NCI-H146 treated with DMSO at 0.1 percent for 48 hours (cell line): ENCODE data around the gene KIAA1217.

Experiments
- DNase-seq: peaks from one replicate; lab custom pipeline; 2025; ENCODE audit not compliant: unreplicated experiment; lab: John Stamatoyannopoulos, UW

Gene KIAA1217

DNA sequence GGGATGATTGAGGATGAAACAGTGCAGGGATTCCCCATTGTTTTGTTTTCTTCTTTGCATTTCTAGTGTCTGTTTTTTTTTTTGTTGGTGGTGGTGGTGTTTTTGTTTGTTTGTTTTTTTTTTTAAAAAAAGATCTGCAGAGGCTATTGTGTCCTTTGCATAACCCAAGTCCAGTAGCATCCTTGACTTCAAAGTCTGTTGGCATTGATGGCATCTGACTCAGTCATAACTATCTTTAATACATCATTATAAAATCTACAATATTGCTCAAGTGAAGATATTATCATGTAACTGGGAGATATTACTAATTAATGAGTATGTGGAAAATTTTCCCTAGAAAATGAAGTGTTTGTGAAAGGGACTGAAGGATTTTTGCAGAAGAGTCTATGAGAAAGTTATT, 70.2 kb downstream of the KIAA1217 start:
- DNase-seq = no peak

DNA sequence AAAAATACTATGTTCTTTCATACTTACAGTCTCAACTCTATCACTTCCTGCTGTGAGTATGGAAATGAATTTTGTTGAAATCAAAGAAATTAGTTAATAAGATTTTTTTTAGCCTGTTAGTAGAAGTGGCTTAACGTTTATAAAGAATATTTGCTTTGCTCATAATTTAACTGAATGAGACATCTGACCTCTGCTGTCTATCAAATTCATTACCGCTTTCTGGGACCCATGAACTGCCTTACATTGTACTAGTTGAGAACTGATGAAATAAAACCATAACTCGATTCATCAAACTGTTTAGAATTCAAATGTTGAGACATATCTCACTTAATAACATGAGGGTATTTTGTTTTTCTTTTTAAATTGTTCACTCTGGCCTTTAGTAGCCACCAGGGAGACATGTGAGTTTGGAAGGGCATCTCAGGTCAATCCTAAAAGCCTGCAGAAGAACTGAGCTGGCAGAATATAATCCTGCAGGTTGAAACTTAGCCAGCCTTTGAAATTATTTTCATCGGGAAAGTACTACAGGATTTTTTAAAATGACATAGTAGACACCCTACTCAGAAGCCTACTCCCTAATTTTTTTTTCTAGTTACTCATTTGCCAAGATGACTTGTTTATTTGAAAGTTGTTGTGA, 78.7 kb downstream of the KIAA1217 start:
- DNase-seq = no peak

DNA sequence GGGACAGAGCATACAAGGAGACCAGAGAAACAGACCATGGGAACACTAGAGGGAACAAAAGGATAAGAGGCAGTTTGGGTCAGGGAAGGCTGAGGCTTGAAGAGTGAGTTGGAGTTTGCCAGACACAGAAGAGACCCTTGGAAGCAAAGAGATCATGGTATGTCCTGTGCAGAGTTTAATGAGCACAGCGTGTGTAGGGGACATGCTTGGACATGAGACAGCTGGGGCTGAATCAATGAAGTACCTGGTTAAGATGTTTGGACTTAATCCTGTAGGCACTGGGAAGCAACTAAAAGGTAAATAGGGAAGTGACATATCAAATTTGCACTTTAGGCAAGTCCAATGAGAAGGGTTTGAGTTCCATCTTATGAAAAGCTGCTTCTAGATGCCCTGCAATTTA, 79.6 kb downstream of the KIAA1217 start:
- DNase-seq = no peak

DNA sequence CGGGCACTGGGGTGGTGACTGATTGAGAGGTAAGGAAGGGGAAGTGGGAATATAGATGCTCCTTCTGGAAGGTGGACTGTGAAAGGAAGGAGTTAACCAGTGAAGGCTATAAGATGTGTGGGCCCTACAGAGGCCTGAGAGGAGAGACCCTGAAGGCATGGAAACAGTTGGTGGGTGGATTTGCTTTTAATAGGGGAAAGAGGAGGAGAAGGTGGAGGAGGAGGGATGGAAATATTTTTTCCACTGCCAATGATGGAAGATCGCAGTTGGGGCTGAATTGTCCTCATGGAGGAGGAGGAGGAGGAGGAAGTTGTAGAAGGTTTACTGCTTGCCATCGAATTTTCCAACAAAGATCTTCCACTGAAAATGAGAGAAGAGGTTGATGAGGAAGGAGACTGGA, 80.3 kb downstream of the KIAA1217 start:
- no peak for DNase-seq

DNA sequence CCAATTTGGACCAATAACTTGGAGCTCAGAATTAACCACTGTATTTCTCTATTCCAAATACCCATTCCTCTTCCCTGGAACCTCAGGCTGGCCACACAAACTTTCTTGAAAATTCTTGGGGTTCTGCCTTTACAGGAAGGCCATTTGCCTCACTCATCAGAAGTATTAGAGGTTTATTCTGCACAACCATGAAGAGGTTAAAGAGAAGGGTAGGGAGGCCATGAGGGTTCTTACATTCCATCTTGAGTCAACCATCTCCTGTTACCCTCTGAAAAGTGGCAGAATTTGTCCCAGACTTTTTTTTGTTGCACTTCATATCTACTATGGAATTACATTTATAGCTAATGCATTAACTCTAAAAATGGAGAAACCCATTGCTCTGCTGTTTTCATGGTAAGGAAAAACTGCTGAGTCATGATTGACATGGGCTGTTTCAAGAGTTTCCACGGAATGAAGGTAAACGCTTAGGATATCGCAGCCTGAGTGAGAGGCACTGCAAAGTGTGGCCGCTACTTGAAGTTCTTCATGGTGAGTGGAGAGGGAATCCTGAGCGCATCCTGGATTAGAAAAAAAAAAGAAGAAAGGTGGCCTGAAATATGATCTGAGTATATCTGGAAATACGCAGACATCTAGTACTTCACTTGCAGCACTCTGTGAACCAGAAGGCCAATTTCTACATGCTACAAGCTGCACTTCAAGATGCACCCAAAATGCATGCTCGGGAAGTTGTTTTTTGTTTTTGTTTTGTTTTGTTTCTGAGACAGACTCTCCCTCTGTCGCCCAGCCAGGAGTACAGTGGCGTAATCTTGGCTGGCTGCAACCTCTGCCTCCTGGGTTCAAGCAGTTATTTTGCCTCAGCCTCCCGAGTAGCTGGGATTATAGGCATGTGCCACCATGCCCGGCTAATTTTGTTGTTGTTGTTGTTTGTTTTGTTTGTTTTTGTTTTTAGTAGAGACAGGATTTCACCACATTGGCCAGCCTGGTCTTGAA, 83.7 kb downstream of the KIAA1217 start:
- no peak for DNase-seq

DNA sequence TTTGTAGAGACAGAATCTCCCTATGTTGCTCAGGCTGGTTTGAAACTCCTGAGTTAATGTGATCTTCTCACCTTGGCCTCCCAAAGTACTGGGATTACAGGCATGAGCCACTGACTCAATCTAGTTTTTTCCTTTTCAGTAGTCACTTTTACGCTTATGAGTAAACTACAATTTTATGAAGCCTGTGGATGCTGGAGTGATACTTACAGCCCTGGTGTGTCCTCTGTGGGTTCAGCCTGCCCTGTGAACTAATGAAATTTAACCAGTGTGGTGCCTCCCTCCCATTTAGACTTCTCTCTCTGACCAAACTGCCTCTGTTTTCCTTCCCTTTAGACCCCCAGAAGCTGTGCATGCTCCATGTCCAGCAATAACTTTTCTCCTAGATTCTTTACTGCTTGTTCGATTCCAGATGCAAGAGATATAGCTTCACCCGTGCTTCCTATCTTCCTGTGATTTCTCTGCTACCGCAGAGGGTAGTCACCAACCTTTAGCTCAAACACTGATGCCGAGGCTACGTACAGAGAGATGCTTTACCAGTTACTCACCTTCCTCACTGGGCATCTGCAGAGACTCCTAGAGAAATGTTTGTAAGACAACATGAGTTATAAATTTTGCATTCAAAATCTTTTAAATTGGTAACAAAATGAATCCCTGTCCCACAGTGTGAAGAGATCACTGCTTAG, 90.8 kb downstream of the KIAA1217 start:
- DNase-seq = no peak

DNA sequence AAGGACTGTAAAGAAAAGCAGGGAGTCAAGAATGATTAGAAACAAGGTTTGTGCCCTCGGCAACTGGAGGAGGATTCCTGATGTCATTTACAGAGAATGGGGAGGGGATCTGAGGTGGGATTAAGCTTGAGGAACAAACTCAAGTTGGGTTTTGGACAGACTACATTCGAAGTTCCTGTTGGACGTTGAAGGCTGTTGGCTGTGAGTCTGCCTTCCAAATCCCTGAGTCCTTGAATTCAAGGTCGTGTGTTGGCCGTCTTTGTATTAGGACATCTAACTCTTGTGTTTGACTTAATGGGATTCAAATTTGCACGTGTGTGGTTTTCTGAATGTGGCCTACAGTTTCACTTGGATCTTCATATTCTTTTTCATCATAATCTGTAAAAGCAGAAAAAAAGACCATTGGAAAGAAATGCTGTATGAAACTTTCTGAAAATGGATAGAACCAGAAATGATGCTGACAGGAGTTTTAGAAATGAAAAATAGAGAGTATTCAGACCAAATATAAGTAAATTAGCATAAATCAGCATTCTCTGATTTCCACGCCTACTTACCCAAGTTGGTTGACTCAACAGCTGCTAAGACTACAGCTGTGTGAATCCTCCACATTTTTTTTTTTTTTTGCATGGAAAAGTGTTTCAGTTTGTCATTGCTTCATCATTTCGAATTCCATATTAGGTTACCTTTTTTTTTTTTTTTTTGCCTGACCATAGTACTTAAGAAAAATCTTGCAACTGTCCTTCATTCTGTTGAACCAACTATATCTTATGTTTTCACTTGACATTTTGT, 94.8 kb downstream of the KIAA1217 start:
- DNase-seq = no peak

DNA sequence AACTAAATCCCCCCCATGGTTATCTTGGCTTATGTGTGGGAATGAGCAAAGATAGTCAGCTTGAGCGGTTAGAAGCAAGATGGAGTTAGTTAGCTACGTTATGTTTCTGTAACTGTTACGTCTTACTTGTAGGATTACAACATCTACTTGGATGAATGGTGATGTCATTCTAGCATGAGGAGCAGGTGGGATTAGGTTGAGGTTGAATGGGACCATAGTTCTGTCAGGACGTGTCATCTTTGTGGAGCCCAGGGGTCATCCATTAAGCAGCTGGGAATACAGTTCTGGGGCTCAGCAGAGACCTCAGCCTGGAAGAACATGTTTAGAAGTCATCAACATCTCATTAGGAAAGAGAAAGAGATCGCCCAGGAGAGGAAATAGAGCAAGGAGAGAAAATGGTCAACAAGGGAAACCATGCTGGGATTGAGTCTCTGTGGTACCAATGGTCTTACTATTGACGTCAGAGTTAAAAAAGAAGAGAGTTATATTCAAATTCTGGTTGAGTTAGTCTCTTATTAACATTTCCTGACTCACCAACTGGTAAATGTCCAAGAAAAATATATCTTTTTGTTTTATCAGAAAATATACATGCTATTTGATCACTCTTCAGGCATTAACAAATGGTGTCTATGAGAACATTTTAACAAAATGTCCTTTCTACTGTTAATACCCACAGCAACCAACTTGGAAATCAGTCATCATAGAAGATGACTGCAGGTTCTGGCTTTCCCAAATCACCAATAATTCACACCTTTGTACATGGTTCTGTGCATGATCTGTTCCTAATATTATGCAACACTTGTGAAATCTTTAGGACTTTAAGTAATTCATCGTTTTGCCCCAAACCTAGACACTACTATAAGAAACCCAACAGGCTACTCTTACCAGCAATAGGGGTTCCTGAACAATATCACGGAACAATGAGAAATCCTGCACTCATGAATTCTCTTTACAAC, 96.9 kb downstream of the KIAA1217 start:
- no peak for DNase-seq

DNA sequence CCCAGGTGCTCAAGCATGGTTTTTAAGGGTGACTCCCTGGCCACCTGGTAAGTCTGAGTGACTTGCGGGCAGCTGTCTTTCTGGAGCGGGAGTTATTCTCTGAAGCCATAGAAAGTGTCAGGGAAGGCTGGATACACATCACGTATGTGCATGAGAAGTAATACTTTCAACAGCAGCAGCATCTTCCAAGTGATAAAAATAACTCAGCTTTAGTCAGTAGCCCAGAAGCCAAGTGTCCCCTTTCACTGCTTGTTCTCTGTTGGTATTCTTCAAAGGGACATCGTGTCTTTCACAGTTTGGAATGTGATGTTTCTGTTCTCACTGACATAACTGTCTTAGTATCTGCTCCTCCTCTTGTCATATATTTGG, 97.6 kb downstream of the KIAA1217 start:
- no peak for DNase-seq

DNA sequence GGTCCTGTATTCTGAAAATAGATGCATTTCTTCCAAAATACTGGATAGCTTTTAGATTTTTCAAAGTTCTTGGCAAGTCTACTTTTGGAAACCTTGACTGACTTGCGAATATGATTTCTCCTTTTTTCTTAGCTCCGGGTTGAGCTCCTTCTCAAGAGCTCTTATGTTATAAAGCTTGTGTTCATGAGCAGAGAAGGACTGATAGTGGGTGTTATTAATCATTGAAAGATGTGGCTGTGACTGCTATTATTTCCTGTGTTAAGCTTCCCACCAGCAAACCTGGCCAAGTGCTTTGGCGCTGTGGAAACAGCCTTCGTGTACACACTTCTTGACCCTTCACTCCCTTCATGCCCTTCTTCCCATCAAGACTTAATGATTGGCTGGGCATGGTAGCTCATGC, 98.2 kb downstream of the KIAA1217 start:
- DNase-seq = no peak

DNA sequence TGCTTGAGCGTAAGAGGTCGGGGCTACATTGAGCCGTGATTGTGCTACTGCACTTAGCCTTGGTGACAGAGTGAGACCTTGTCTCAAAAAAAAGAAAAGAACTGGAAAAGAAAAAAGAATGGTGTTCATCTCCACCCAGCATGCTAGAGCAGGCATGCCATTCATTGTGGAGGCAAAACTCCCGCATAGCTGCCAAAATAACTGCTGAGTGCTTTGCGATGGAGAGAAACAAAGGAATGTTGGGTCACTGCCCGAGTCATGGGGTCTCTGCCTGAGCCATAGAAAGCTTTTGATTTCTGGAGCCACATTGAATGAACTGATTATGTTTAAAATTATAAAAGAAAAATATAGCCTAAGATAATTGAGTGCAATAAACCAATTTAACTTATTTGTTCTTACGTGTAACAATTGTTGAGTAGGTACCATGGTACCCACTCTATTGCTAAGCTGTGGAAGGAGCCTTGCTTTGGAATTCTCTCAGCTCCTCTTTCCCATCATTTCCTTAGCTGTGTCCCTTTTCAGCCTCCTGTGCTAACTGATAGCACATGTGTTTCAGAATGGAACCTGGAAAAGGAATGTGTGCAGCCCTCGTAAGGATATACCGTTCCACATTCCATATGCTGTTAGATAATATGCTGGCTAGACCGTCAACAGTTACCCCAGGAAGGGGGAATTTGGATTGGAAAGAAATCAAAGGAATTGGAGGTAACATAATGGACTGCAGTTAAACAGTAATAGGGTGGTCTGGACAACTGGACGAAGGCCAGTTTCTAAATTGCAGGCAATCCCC, 99.0 kb downstream of the KIAA1217 start:
- no peak for DNase-seq

DNA sequence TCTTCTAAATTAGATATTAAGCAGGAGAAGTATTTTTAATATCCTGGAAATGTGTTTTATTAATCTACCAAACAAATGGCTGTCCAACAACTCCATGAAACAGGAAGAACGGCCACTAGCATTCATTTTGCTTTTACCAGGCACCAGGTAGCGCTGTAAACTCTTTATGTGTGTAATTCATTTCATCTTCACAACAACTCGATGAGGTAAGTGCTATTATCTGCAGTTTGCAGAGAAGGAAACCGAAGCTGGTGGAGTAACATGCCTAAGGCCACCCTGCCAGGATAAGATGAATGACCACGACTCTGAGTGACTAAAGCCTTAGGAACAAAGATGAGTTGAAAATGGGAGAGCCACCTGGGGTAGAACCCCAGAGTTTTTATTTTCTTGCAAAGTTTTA, 101.2 kb downstream of the KIAA1217 start:
- DNase-seq = no peak

DNA sequence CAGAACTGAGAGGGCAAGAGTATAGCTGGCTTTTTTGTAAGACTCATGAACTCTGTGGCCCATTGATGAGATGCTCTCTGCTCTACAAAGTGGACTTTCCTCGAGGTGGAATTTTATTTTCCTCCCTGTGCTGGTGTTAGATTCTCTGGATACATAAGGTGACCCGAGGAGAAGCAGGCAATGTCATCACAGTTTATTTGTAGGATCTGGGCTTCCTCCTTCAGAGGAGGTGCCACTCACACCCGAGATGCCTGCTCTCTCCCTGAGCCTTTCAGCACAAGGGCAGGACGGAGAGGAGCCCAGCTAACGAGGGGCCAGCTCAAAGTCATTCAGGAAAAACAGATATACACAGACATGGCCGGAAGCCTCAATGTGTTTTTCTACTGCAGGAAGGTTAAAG, 103.0 kb downstream of the KIAA1217 start:
- DNase-seq = no peak

DNA sequence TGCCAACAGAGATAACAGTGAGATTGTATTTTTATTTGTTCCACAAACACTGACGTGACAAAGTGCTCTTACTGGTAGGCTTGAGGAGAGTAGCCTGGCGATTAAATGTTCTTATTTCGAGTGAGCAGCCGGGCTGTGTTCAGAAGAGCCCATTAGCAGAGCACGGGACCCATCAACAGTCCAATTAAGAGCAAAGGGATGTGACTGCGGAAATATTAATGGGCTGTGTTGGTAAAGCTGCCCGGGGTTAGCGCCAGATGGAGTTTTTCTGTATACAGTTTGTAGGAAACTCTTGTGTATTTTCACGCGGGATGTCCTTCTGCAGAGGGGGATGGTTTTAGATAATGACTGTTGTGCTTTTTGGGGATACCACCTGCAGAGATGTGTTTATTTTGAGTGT, 104.3 kb downstream of the KIAA1217 start:
- no peak for DNase-seq

DNA sequence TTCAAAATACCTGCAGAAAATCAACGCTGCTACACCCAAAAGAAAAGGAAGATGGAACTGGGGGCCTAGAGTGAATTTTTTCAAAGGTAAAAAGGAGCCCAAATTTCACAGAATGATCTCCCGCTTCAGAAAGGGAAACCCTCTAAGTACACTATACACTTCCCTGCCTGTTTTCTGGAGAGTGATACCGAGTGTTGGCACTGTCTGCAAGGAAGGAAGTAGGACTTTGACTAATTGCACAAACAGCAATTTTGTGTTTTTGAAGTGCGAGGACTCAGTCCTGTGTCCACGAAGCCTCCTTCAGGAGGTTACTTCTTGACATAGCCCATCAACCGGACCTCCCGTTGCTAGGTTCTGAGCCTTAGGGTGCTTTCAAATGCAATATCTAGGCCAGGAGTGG, 106.3 kb downstream of the KIAA1217 start:
- no peak for DNase-seq

DNA sequence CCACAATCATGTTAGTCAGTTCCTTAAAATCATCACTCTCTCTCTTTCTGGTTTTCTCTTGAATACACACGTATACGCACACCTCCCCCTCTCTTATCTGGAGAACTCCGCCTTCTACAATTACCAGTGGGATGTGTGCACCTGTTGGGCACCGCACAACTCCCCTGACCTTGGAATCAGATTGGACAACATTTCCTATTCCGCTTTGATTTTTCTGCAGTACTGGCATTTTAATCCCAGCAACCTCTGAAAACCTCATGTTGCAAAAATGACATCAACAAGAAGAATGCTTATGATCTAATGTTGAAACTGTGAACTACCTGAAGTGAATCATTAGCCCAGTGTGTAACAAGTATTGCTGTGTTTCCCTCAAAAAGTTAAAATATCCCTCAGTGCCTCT, 109.6 kb downstream of the KIAA1217 start:
- no peak for DNase-seq

DNA sequence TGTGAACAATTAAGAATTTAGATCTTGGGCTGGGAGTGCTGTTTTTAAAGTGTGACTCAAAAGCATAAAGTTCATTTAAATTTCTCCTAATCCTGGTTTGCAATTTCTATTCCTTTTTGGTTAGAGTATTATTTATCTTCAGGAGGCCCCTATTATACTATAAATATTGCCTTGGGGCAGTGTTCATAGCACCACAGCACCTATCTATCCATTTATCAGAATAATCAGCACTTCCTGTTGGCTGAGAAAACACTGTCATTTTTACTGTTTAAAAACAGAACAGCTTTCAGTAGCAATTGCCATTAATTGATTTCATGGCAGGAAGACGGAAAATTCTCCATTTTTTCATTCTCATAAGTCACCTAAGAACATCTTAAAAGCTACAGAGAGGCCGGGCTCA, 111.4 kb downstream of the KIAA1217 start:
- no peak for DNase-seq

DNA sequence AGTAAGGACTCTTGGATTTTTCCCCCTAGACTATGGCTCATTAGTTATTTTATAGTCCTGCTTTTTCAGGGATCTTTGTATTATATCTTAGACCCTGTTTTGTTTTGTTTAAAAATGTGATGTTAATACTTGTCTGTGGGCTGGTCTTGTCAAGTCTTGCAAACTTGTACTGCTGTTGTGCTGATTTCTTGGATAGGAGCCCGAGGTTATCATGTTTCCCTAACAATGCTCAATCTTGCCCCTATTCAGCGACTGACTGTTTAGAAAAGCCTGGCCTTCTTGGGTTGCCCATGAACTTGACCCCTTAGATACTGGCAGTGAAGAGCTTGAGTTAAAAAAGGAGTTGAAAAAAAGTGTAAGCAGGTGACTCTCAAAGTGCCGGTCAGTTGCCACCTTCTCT, 115.7 kb downstream of the KIAA1217 start:
- DNase-seq = no peak

DNA sequence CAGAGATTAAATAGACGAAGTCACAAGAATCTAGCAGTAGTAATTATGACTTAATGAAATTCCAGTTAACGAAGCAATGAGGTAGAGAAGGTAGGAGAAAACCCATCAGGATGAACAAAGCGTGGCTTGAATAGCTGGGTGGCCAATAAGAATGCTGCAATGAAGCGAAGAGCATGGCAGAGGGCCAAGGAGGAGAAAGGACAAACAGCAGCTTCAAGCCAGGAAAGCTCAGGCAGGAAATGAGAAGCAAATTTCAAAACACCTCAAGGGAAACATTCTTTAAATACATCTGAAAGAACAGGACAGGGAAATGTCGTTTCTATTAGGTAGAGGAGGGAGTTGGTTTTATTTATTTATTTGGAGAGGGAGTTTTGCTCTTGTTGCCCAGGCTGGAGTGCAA, 122.5 kb downstream of the KIAA1217 start:
- DNase-seq = no peak
